Measurements from ENCODE around the gene BANK1.

DNA sequence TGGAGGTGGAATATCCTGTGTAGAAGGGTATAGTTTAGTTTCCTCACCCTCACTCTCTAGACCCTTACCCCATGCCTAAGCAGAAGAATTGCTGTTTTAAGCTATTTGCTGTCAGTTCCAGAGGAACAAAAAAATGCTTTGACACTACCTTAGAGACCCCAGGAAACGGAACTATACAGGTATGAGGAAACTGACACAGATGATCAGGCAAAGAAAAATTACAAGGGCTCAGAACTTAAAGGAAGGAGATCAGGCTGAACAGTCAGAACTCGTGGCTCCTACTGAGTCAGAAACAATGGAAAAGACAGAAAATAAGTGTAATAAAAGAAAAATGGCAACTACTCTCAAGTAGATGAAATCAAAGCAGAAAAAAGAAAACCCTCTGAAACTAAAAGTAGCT is 65.6 kb downstream of the BANK1 start:
- TF ChIP-seq CTCF (tag by site-specific recombination; IDR thresholded peaks at IDR 0.05) (no peak), ZNF138 (tag by site-specific recombination; IDR thresholded peaks at IDR 0.05; ENCODE audit: borderline replicate concordance) (no peak), ZNF24 (tag by site-specific recombination; IDR thresholded peaks at IDR 0.05) (no peak), ZBTB26 (tag by site-specific recombination; optimal IDR thresholded peaks at IDR 0.05) (no peak)
- TF ChIP-seq, protein P1, sequence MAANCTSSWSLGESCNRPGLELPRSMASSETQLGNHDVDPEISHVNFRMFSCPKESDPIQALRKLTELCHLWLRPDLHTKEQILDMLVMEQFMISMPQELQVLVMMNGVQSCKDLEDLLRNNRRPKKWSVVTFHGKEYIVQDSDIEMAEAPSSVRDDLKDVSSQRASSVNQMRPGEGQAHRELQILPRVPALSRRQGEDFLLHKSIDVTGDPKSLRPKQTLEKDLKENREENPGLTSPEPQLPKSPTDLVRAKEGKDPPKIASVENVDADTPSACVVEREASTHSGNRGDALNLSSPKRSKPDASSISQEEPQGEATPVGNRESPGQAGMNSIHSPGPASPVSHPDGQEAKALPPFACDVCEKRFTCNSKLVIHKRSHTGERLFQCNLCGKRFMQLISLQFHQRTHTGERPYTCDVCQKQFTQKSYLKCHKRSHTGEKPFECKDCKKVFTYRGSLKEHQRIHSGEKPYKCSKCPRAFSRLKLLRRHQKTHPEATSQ (tag by site-specific recombination; IDR thresholded peaks at IDR 0.05): no peak

All from HEK293 (cell line).